AG09309 (cell line): ENCODE measurements around the gene VSIR.

Experiments
- DNase-seq: peaks from one replicate; pipeline ENCODE4 v3.0.0-alpha.2; 2010; ENCODE audit warnings: low read depth
- H3K4me3 ChIP-seq: 2 replicates; pipeline ENCODE4 v1.5.1; 2011; ENCODE audit warnings: mild to moderate bottlenecking, low read depth, low read length, moderate library complexity; ENCODE audit not compliant: control insufficient read depth
- CTCF ChIP-seq: IDR thresholded peaks from 2 replicates; pipeline ENCODE4 v1.5.1; 2011; ENCODE audit warnings: mild to moderate bottlenecking, low read depth, low read length, inconsistent platforms; ENCODE audit not compliant: insufficient read depth, control insufficient read depth; ENCODE audit errors: missing control alignments

Gene VSIR

GRCh38 chr10:71763352-71764127 is 9.8 kb downstream of the VSIR start:
- TF ChIP-seq CTCF, result no peak
- no peak for DNase-seq
- no peak overlapping the region for H3K4me3 ChIP-seq

GRCh38 chr10:71762324-71762723 is 11.0 kb downstream of the VSIR start:
- H3K4me3 ChIP-seq, result no peak overlapping the region
- DNase-seq, result no peak
- no peak for TF ChIP-seq CTCF

- H3K4me3 ChIP-seq, result no peak overlapping the region
- no peak for DNase-seq
- no peak for TF ChIP-seq CTCF
Measured at GRCh38 chr10:71761541-71762113, 11.7 kb downstream of the VSIR start.

- no peak for DNase-seq
- no peak overlapping the region for H3K4me3 ChIP-seq
- TF ChIP-seq CTCF, result no peak
Measured at GRCh38 chr10:71761105-71761511, 12.2 kb downstream of the VSIR start.

GRCh38 chr10:71757399-71757922 is 15.9 kb downstream of the VSIR start:
- H3K4me3 ChIP-seq, result no peak overlapping the region
- TF ChIP-seq CTCF, result no peak
- DNase-seq, result no peak

GRCh38 chr10:71756311-71757191 is 16.8 kb downstream of the VSIR start:
- peak; percentile 49 for DNase-seq
- H3K4me3 ChIP-seq, result no peak overlapping the region
- no peak for TF ChIP-seq CTCF
